OCI-LY3 (cell line): Measurements from ENCODE around the gene FAM89B.

Source experiments
- H2AFZ ChIP-seq: fragments of 200-600, 300-600 bp; shearing (Covaris generic); 2 replicates; pipeline ENCODE4 v1.6.0; 2014; ENCODE audit warnings: antibody characterized with exemption, low read depth, low read length
- H3K27ac ChIP-seq: fragments of 200-600, 300-600 bp; sonication (generic); 2 replicates; pipeline ENCODE4 v1.5.1; 2014; ENCODE audit warnings: mild to moderate bottlenecking, low read length, moderate library complexity, mixed read lengths
- H3K27me3 ChIP-seq: fragments of 200-600, 300-600 bp; sonication (generic); 2 replicates; pipeline ENCODE4 v1.6.1; 2014; ENCODE audit warnings: low read depth, low read length, mixed read lengths
- H3K36me3 ChIP-seq: fragments of 200-600, 300-600 bp; sonication (generic); replicated peaks from 2 replicates; pipeline ENCODE3; 2014; ENCODE audit warnings: low read depth, low read length, mixed read lengths
- H3K4me1 ChIP-seq: fragments of 300-600, 200-600 bp; sonication (generic); 2 replicates; pipeline ENCODE4 v1.6.1; 2014; ENCODE audit warnings: low read length, mixed read lengths
- H3K4me2 ChIP-seq: fragments of 200-600, 300-600 bp; sonication (generic); 2 replicates; pipeline ENCODE4 v1.6.1; 2014; ENCODE audit warnings: low read length, mixed read lengths
- H3K4me3 ChIP-seq: fragments of 300-600, 200-600 bp; sonication (generic); 2 replicates; pipeline ENCODE4 v1.5.1; 2014; ENCODE audit warnings: antibody characterized with exemption, mild to moderate bottlenecking, low read length, moderate library complexity
- H3K79me2 ChIP-seq: fragments of 300-600, 200-600 bp; shearing (Covaris generic); 2 replicates; pipeline ENCODE4 v1.6.1; 2014; ENCODE audit warnings: mild to moderate bottlenecking, low read length, mixed read lengths
- H3K9ac ChIP-seq: fragments of 300-600, 200-600 bp; shearing (Covaris generic); 2 replicates; pipeline ENCODE4 v1.6.0; 2014; ENCODE audit warnings: mild to moderate bottlenecking, low read length, moderate library complexity
- H3K9me3 ChIP-seq: fragments of 200-600, 300-600 bp; shearing (Covaris generic); 2 replicates; pipeline ENCODE4 v1.6.1; 2014; ENCODE audit warnings: low read length, mixed read lengths; ENCODE audit not compliant: insufficient read depth
- H4K20me1 ChIP-seq: fragments of 200-600, 300-600 bp; sonication (generic); 2 replicates; pipeline ENCODE4 v1.6.1; 2016; ENCODE audit warnings: low read length, mixed read lengths; ENCODE audit not compliant: insufficient read depth
- EZH2phosphoT487 ChIP-seq: fragments of 200-600 bp; shearing (Covaris generic); IDR thresholded peaks from 2 replicates; pipeline ENCODE4 v1.6.1; 2018; ENCODE audit warnings: antibody characterized with exemption, mixed run types, low read depth
- TF ChIP-seq, protein P1 (sequence below): fragments of 200-600, 300-600 bp; sonication (generic); IDR thresholded peaks from 2 replicates; pipeline ENCODE4 v1.5.1; 2014; ENCODE audit warnings: antibody characterized with exemption, low read length, low read depth

FAM89B gene

GRCh38 chr11:65590240-65590738 is 18.0 kb downstream of the FAM89B start:
- Histone ChIP-seq H3K79me2 (no peaks in the 10 kb centered on the region), H3K27me3 (no peaks in the 10 kb centered on the region), H2AFZ (no peak overlapping the region), H3K9ac (no peak overlapping the region), H3K4me2 (peak overlapping the region; percentile 50), H4K20me1 (no peaks in the 10 kb centered on the region), H3K4me3 (no peak overlapping the region), H3K27ac (peak overlapping the region; percentile 25), H3K4me1 (peaks cover 48% of the 10 kb centered on the region), H3K9me3 (no peaks in the 10 kb centered on the region), H3K36me3 (peaks cover 7% of the 10 kb centered on the region)
- no peak for TF ChIP-seq EZH2phosphoT487
- TF ChIP-seq, protein P1, sequence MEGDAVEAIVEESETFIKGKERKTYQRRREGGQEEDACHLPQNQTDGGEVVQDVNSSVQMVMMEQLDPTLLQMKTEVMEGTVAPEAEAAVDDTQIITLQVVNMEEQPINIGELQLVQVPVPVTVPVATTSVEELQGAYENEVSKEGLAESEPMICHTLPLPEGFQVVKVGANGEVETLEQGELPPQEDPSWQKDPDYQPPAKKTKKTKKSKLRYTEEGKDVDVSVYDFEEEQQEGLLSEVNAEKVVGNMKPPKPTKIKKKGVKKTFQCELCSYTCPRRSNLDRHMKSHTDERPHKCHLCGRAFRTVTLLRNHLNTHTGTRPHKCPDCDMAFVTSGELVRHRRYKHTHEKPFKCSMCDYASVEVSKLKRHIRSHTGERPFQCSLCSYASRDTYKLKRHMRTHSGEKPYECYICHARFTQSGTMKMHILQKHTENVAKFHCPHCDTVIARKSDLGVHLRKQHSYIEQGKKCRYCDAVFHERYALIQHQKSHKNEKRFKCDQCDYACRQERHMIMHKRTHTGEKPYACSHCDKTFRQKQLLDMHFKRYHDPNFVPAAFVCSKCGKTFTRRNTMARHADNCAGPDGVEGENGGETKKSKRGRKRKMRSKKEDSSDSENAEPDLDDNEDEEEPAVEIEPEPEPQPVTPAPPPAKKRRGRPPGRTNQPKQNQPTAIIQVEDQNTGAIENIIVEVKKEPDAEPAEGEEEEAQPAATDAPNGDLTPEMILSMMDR: no peak

DNA sequence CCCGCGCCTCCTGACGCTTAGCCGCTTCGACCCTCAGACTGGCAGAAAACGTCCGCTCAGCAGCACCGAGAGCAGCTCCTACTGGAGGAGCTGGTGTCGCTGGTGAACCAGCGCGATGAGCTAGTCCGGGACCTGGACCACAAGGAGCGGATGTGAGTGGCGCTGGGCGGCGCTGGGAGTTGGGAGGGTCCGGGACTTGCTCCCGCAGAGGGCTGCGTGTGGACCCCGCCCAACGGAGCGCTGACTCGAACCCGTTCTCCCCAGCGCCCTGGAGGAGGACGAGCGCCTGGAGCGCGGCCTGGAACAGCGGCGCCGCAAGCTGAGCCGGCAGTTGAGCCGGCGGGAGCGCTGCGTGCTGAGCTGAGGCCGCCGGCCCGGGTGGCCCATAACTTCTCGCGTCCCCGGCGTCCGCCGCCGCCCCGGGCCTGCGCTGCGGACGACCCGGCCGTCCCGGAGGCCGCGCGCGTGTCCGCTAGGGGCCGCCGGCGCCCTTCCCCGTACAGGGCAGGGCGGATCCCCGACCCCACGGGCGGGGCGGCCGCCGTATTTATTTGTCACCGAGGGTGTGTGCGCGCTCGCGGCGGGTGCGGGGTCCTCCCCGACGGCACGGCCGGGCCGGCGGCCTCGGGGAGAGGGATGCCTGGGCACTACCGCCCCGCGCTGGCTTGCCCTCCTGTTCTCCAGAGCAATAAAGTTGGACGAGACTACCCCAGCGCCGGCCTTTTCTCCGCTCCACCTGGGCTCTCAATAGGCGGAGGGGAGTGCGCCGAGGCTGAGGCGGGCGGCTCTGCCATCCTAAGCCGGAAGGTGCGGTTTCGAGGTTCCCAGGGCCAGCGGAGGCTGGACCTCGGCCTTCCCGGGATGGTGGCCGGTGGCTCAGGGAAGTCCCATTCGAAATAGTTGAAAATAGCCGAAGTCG is 19.9 kb downstream of the FAM89B start:
- H3K36me3 ChIP-seq: peaks cover 4% of the 10 kb centered on the region
- no peak overlapping the region for H3K9ac ChIP-seq
- no peak for TF ChIP-seq EZH2phosphoT487
- TF ChIP-seq, protein P1: no peak
- no peak overlapping the region for H3K4me3 ChIP-seq
- H3K27me3 ChIP-seq: no peaks in the 10 kb centered on the region
- peaks cover 35% of the 10 kb centered on the region for H3K4me1 ChIP-seq
- H3K27ac ChIP-seq: no peak overlapping the region
- no peaks in the 10 kb centered on the region for H3K9me3 ChIP-seq
- no peak overlapping the region for H3K4me2 ChIP-seq
- H4K20me1 ChIP-seq: no peaks in the 10 kb centered on the region
- no peak overlapping the region for H2AFZ ChIP-seq
- no peaks in the 10 kb centered on the region for H3K79me2 ChIP-seq

- no peak overlapping the region for H3K9ac ChIP-seq
- TF ChIP-seq, protein P1: no peak
- no peak for TF ChIP-seq EZH2phosphoT487
- H3K79me2 ChIP-seq: no peaks in the 10 kb centered on the region
- no peaks in the 10 kb centered on the region for H4K20me1 ChIP-seq
- peaks cover 10% of the 10 kb centered on the region for H3K36me3 ChIP-seq
- no peak overlapping the region for H3K27ac ChIP-seq
- H2AFZ ChIP-seq: no peak overlapping the region
- H3K9me3 ChIP-seq: no peaks in the 10 kb centered on the region
- no peak overlapping the region for H3K4me3 ChIP-seq
- H3K4me1 ChIP-seq: peaks cover 27% of the 10 kb centered on the region
- H3K4me2 ChIP-seq: no peak overlapping the region
- no peaks in the 10 kb centered on the region for H3K27me3 ChIP-seq
Measured at GRCh38 chr11:65592858-65593517, 20.6 kb downstream of the FAM89B start.
